Mesothelial cell of epicardium (in vitro differentiated cells): ENCODE data around the gene ARHGEF7. TPM values are rescaled to one million over a fixed set of nuclear protein-coding genes. Genes with fewer than 3 reads are reported as not detected.

Experiments
- DNase-seq, 2 experiments: peaks; one replicate each; pipeline ENCODE4 v3.0.0; 2021; ENCODE audit warnings: low spot score in 2 of 2; ENCODE audit not compliant: unreplicated experiment in 2 of 2
- H3K27ac Mint-ChIP-seq: 2 replicates; pipeline ENCODE4 v1.8.0; 2021; ENCODE audit warnings: mixed read lengths
- H3K27me3 Mint-ChIP-seq: 2 replicates; pipeline ENCODE4 v1.8.0; 2021; ENCODE audit warnings: low read depth, mixed read lengths
- H3K36me3 Mint-ChIP-seq: 2 replicates; pipeline ENCODE4 v1.8.0; 2021; ENCODE audit warnings: mixed read lengths
- H3K4me1 Mint-ChIP-seq: 2 replicates; pipeline ENCODE4 v1.8.0; 2021; ENCODE audit warnings: mixed read lengths
- H3K4me3 Mint-ChIP-seq: 2 replicates; pipeline ENCODE4 v1.8.0; 2021; ENCODE audit warnings: mild to moderate bottlenecking, moderate library complexity, mixed read lengths
- H3K9me3 Mint-ChIP-seq: 2 replicates; pipeline ENCODE4 v1.8.0; 2021; ENCODE audit warnings: mixed read lengths
- CTCF ChIP-seq: fragments of 200-600 bp; sonication (generic); IDR thresholded peaks from one replicate; pipeline ENCODE4 v1.5.0; 2021; ENCODE audit warnings: antibody characterized with exemption; ENCODE audit not compliant: unreplicated experiment
- total RNA-seq: library from RNA; stranded (reverse); gene quantifications from 3 replicates; pipeline ENCODE4 v1.2.1, GENCODE V29; 2021

The ARHGEF7 gene
- total RNA-seq, 1 donor from 2014 or later: 95.9 TPM

- DNase-seq: no peak
- Mint-ChIP-seq H3K9me3 (no peaks in the 10 kb centered on the region), H3K4me1 (peaks cover 3% of the 10 kb centered on the region), H3K27ac (no peak overlapping the region), H3K36me3 (peaks cover 40% of the 10 kb centered on the region), H3K27me3 (no peaks in the 10 kb centered on the region), H3K4me3 (no peak overlapping the region)
- TF ChIP-seq CTCF: no peak
Observed at GRCh38 chr13:111287201-111287600, 172.1 kb downstream of the ARHGEF7 start.

GRCh38 chr13:111288276-111288675, 173.2 kb downstream of the ARHGEF7 start:
- Mint-ChIP-seq H3K36me3 (peaks cover 43% of the 10 kb centered on the region), H3K4me1 (no peaks in the 10 kb centered on the region), H3K27me3 (no peaks in the 10 kb centered on the region), H3K27ac (no peak overlapping the region), H3K4me3 (no peak overlapping the region), H3K9me3 (no peaks in the 10 kb centered on the region)
- no peak for DNase-seq
- TF ChIP-seq CTCF: no peak

- TF ChIP-seq CTCF: no peak
- no peaks in the 10 kb centered on the region for H3K4me1 Mint-ChIP-seq
- H3K27ac Mint-ChIP-seq: no peak overlapping the region
- no peak overlapping the region for H3K4me3 Mint-ChIP-seq
- H3K9me3 Mint-ChIP-seq: no peaks in the 10 kb centered on the region
- no peaks in the 10 kb centered on the region for H3K27me3 Mint-ChIP-seq
- no peak for DNase-seq
- H3K36me3 Mint-ChIP-seq: peaks cover 35% of the 10 kb centered on the region
Observed at GRCh38 chr13:111289251-111289650, 174.1 kb downstream of the ARHGEF7 start.

- TF ChIP-seq CTCF: no peak
- no peaks in the 10 kb centered on the region for H3K4me1 Mint-ChIP-seq
- no peak overlapping the region for H3K4me3 Mint-ChIP-seq
- no peaks in the 10 kb centered on the region for H3K27me3 Mint-ChIP-seq
- no peak overlapping the region for H3K27ac Mint-ChIP-seq
- H3K36me3 Mint-ChIP-seq: peaks cover 33% of the 10 kb centered on the region
- no peaks in the 10 kb centered on the region for H3K9me3 Mint-ChIP-seq
- no peak for DNase-seq
Observed at GRCh38 chr13:111291908-111292307, 176.8 kb downstream of the ARHGEF7 start.

GRCh38 chr13:111292710-111293485, 177.8 kb downstream of the ARHGEF7 start:
- DNase-seq: no peak

More at GRCh38 chr13:111292710-111293485, 177.8 kb downstream of the ARHGEF7 start:
- peaks cover 25% of the 10 kb centered on the region for H3K36me3 Mint-ChIP-seq
- H3K4me3 Mint-ChIP-seq: no peak overlapping the region
- H3K27ac Mint-ChIP-seq: no peak overlapping the region
- no peak for TF ChIP-seq CTCF
- no peaks in the 10 kb centered on the region for H3K9me3 Mint-ChIP-seq
- no peaks in the 10 kb centered on the region for H3K4me1 Mint-ChIP-seq
- no peaks in the 10 kb centered on the region for H3K27me3 Mint-ChIP-seq
